AG09309 (cell line): ENCODE measurements around the gene L3MBTL4.
A peak's percentile ranks its signal among the peaks of the same experiment; 100 is the strongest.

Experiments
- DNase-seq: peaks from one replicate; pipeline ENCODE4 v3.0.0-alpha.2; 2010; ENCODE audit warnings: low read depth
- H3K4me3 ChIP-seq: 2 replicates; pipeline ENCODE4 v1.5.1; 2011; ENCODE audit warnings: mild to moderate bottlenecking, low read depth, low read length, moderate library complexity; ENCODE audit not compliant: control insufficient read depth
- TF ChIP-seq, protein P1 (sequence below): IDR thresholded peaks from 2 replicates; pipeline ENCODE4 v1.5.1; 2011; ENCODE audit warnings: mild to moderate bottlenecking, low read depth, low read length, inconsistent platforms; ENCODE audit not compliant: insufficient read depth, control insufficient read depth; ENCODE audit errors: missing control alignments

The L3MBTL4 gene

DNA sequence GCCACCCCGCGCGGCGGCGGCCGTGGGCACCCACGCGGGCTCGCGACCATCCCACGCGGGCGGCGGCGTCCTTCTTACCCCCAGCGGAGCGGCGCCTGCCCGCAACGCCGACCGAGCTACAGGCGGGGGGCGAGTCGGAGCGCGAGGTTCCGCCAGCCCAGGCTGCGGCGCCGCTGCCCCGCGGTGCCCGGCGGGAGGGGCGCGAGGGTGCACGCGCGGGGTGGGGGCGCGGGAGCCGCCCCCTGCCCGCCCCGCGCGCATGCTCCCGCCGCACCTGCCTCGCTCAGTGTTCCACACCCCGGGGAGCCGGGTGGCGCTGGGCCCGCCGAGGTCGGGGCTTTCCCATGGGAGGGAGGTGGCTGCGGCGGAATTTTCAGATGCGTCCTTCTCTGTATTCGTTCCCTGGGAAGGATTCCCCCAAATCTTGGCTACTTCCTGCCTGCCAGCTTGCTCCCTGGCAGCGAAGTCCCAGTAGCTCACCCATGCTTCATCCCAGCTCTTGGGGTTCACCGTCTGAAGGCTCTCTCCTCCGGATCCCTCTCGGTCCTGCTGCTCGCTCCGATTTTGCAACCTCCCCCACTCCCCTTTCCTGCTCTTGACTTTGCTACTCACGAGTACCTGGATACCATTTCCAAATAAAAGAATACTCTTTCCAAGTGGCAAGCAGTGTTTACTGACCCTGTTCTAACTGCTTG is at the start of gene L3MBTL4:
TSS of gene L3MBTL4 (minus strand) at position 189 of the 695 bp plus-strand sequence. CDS start 103,286 bp downstream, outside the sequence.
- TF ChIP-seq, protein P1, sequence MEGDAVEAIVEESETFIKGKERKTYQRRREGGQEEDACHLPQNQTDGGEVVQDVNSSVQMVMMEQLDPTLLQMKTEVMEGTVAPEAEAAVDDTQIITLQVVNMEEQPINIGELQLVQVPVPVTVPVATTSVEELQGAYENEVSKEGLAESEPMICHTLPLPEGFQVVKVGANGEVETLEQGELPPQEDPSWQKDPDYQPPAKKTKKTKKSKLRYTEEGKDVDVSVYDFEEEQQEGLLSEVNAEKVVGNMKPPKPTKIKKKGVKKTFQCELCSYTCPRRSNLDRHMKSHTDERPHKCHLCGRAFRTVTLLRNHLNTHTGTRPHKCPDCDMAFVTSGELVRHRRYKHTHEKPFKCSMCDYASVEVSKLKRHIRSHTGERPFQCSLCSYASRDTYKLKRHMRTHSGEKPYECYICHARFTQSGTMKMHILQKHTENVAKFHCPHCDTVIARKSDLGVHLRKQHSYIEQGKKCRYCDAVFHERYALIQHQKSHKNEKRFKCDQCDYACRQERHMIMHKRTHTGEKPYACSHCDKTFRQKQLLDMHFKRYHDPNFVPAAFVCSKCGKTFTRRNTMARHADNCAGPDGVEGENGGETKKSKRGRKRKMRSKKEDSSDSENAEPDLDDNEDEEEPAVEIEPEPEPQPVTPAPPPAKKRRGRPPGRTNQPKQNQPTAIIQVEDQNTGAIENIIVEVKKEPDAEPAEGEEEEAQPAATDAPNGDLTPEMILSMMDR: no peak
- no peak for DNase-seq
- H3K4me3 ChIP-seq: peak within 1 kb of the TSS; percentile 24

DNA sequence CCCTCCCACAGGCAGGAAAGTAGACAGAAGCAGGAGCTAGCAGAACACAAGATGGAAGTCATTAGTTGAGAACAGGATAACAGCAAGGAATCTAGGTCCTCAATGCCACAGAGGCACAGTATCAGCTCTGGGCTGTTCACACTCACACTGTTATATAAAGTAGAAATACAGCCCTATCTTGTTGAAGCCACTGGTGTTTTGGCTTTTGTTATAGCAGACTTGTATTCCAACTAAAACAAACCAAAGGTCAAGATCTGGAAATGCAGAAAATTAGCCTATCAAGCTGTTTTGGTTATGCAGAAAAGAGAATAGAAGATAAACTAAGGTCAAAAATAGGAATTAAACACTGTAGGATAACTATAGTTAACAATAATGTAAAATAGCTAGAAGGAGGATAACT is 37.5 kb upstream of the L3MBTL4 start:
- no peak overlapping the region for H3K4me3 ChIP-seq
- TF ChIP-seq, protein P1: no peak
- DNase-seq: no peak

DNA sequence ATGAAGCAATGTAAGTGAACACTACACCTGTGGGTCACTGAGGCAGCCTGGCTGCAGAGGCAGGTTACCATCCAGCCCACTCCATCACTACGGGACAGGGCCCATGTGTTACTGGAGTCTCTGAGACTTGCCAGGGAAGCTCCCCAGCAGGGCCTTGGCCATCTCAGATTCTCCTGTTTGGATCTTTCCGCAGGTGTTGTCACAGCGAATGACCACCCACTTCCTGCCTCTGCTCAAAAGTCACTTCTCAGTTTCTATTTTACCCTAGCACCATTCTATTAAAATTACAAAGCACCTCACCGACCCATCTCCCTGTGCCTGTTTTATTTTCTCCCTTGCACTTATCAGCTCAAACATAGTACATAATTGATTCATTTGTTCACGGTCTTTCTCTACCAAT is 34.5 kb upstream of the L3MBTL4 start:
- TF ChIP-seq, protein P1: no peak
- no peak for DNase-seq
- H3K4me3 ChIP-seq: no peak overlapping the region

DNA sequence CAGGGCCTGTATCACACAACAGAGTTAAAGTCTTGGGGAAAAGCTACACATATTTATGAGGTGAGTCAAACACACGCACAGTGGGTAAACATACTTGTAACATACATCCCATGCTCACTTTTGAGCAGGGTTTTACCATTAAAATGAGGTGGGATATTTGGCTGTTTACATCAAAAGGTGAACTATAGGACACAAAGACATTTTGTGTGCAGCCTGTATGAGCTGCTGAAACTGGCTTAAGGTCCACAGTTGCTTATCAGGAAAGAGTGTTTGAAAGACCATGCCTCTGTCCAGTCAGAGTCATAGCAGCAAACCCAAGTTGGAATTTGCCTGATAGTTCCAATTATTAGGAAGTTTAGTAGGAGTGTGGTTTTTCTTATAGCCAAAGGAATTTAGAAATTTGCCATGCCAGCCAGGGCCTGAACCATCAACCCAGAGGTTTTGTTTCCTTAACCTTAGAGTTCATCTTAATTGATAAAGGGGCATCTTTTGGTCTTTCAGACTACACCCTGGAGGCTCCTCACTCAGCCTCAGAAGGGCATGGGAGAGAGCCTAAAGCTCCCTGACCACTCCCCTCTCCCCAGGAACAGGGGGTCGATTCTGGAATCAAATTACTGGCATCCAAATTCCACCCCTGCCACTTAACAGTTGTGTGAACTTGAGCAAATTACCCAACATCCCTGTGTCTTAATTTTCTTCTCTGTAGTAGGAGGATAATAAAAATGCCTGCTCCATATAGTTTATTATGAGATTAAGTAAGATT is 29.9 kb upstream of the L3MBTL4 start:
- H3K4me3 ChIP-seq: no peak overlapping the region
- TF ChIP-seq, protein P1: no peak
- DNase-seq: no peak

DNA sequence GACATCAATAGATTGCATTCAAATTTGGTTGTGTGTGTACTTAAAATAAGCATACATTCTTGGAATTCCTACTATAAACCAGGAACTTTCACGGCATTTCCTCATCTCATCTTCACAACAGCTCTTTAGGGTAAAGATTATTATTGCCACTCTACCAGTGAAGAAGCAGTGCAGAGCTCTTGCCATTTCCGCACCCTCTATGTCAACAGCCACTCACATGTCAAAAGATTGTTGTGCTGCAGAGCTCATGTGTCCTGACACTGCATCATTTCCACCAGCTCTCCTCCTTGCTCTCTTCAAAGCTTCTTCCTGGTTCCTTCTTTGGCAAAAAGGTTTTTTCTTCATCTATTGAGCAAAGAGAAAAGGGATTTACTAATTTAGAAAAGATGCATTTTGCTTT is 26.5 kb upstream of the L3MBTL4 start:
- H3K4me3 ChIP-seq: no peak overlapping the region
- no peak for DNase-seq
- TF ChIP-seq, protein P1: no peak

DNA sequence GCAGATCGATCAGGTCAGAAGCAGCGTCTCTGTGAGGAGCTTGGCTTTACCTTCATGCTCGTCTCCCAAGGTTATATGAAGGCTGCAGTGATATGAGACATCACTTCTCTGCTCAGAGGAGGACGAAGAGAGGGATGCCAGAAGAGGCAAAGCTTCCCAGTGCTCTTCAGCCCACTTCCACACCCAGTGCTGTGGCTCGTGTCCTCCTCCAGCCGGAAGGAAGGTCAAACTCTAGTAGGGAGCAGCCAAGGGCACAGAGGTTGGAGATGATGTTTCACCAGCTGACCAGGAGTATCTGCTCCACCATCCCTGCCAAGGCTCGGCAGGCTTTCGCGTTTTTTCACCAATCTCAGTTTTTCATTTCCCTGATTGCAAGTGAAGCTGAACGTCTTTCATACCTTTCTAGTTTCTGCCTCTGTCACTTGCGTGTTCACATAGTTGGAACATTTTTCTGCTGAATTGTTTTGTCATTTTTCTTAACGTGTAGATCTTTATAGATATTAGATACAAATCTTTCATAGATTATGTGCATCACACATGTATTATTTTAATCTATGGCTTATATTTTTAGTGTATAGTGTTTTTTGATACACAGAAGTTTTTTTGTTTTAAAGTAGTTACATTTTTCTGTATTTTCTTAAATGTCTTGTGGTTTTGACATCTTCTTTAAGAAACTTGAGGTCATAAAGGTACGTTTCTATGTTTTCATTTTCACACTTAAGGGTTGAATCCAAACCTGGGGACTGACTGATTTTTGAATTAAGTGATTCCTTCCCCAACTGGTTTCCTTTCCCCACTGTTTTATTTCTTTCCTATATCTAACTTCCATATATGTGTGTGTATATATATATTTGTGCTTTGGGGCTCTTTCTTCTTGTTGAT is 23.5 kb upstream of the L3MBTL4 start:
- no peak overlapping the region for H3K4me3 ChIP-seq
- TF ChIP-seq, protein P1: no peak

More for the DNA sequence above, 23.5 kb upstream of the L3MBTL4 start:
- DNase-seq: no peak
